GM18505 (cell line): ENCODE results near the gene GABBR2.

Experiments
- ATAC-seq: cut with Tn5 transposase; IDR thresholded peaks from one replicate; pipeline ENCODE4 v1.9.1; 2021; ENCODE audit not compliant: unreplicated experiment
- POLR2A ChIP-seq: IDR thresholded peaks from 4 replicates; pipeline ENCODE4 v1.6.1; 2011; ENCODE audit warnings: borderline replicate concordance; ENCODE audit not compliant: insufficient read depth, insufficient read length; ENCODE audit errors: extremely low read depth

GABBR2 gene

GRCh38 chr9:98708933-98709911 lies at the start of gene GABBR2:
Gene GABBR2 (minus strand): TSS chr9:98708935. CDS start chr9:98708737, 198 bp downstream.
- ATAC-seq, result no peak
- TF ChIP-seq POLR2A, result no peak

GRCh38 chr9:98755006-98755618 lies 46.4 kb upstream of the GABBR2 start:
- no peak for ATAC-seq
- no peak for TF ChIP-seq POLR2A

- ATAC-seq, result no peak
- no peak for TF ChIP-seq POLR2A
Measured at GRCh38 chr9:98751210-98751609, 42.5 kb upstream of the GABBR2 start.

- no peak for TF ChIP-seq POLR2A
- ATAC-seq, result no peak
Measured at GRCh38 chr9:98750364-98751060, 41.8 kb upstream of the GABBR2 start.

GRCh38 chr9:98747476-98747875 lies 38.7 kb upstream of the GABBR2 start:
- no peak for TF ChIP-seq POLR2A
- no peak for ATAC-seq

GRCh38 chr9:98745470-98745869 lies 36.7 kb upstream of the GABBR2 start:
- no peak for ATAC-seq

GRCh38 chr9:98743818-98744611 lies 35.3 kb upstream of the GABBR2 start:
- no peak for ATAC-seq
- TF ChIP-seq POLR2A, result no peak

More at GRCh38 chr9:98745470-98745869, 36.7 kb upstream of the GABBR2 start:
- TF ChIP-seq POLR2A, result no peak

GRCh38 chr9:98743329-98743728 lies 34.6 kb upstream of the GABBR2 start:
- TF ChIP-seq POLR2A, result no peak
- ATAC-seq, result no peak

GRCh38 chr9:98742325-98743280 lies 33.9 kb upstream of the GABBR2 start:
- no peak for ATAC-seq
- no peak for TF ChIP-seq POLR2A

- TF ChIP-seq POLR2A, result no peak
- no peak for ATAC-seq
Measured at GRCh38 chr9:98740226-98740881, 31.6 kb upstream of the GABBR2 start.

GRCh38 chr9:98738741-98739140 lies 30.0 kb upstream of the GABBR2 start:
- TF ChIP-seq POLR2A, result no peak
- no peak for ATAC-seq
